HUDEP-2 (cell line): ENCODE measurements around the gene CD19.
"Not testable (repeated sequence)": the region's sequence is repeated elsewhere in the genome, so short reads cannot be mapped to it uniquely, and the experiment has no call there.

ENCODE experiments used
- DNase-seq, 76 experiments: peaks; one replicate each; lab custom pipeline; 2025; ENCODE audit not compliant: unreplicated experiment in 76 of 76; lab: John Stamatoyannopoulos, UW

The CD19 gene

DNA sequence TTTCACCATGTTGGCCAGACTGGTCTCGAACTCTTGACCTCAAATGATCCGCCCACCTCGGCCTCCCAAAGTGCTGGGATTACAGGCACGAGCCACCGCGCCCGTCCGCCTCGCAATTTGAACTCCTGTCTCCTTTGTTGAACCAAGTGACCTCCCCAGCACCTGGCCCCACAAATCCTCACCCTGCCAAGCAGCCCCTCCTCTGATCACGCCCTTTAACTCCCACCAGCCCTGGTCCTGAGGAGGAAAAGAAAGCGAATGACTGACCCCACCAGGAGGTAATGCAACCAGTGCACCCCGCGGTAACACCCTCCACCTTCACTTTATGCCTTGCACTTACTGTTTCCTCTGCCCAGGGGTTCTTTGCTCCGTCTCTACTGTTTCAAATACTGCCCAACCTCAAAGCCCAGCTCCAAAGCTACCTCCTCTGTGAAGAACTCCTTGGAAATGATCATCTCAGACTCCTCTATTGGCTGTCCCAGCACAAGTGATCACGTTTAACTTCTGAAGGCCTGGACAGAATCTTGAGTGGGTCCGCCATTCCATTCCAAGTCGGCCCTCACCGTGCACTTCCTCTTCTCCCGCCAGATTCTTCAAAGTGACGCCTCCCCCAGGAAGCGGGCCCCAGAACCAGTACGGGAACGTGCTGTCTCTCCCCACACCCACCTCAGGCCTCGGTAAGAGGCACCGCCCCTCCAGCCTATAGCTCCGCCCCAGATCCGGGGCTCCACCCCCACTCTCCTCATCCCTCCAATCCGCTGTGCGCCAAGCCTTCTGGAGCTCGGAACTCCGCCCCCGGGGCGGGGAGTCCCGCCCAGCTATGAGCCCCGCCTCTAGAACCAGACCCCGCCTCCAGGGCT is 4.4 kb downstream of the CD19 start:
- DNase-seq = peak in 75 of 76 experiments; percentile 9 to 95 (median 79)

DNA sequence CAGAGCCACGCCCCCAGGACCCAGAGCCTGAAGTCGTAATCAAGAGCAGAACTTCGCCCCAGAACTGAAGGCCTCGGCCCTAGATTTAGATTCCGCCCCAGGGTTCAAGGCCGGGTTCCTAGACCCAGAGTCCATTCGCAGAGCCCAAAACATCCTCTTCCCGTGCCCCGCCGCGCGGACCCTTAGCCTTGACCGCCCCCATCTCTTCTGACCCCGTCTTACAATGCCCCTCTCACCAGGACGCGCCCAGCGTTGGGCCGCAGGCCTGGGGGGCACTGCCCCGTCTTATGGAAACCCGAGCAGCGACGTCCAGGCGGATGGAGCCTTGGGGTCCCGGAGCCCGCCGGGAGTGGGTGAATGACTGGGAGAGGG is 5.0 kb downstream of the CD19 start:
- no peak for DNase-seq

GRCh38 chr16:28937222-28937876 is 5.6 kb downstream of the CD19 start:
- no peak for DNase-seq

GRCh38 chr16:28938721-28939120 is 7.0 kb downstream of the CD19 start:
- DNase-seq = no peak

GRCh38 chr16:28939825-28940224 is 8.1 kb downstream of the CD19 start:
- not testable (repeated sequence) for DNase-seq

DNA sequence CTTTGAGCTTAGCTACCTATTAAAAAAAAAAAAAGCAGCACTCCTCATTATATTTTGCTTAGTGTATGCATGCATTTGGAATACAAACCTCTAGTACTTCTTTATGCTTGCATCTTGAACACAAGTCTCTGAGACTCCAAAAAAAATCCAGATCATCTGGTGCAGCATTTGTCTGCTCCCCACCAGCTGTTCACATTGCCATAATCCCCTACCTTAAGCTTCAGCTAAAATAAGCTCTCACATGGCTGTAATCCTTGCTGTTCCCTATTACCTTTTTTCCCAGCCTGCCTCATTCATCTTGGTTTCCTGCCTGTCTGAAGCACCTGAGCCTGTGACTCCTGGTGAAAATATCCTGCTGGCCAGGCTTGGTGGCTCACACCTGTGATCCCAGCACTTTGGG is 11.5 kb downstream of the CD19 start:
- DNase-seq = no peak

DNA sequence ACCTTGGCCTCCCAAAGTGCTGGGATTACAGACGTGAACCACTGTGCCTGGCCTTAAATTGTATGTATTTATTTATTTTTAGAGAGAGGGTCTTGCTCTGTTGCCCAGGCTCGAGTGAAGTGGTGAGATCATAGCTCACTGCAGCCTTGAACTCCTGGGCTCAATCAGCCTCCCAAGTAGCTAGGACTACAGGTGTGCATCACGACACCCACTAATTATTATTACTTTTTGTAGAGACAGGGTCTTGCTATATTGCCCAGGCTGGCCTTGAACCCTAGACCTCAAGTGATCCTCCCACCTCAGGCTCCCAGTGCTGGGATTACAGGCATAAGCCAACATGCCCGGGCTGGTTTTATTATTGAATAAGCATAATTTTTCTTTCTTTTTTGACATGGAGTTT is 14.9 kb downstream of the CD19 start:
- no peak for DNase-seq

GRCh38 chr16:28950648-28951409 is 19.1 kb downstream of the CD19 start, which contains the start of gene NFATC2IP:
TSS of gene NFATC2IP (plus strand) at chr16:28950937. CDS start at chr16:28951012, 75 bp downstream.
- peak; percentile 53 to 100 (median 99) for DNase-seq

DNA sequence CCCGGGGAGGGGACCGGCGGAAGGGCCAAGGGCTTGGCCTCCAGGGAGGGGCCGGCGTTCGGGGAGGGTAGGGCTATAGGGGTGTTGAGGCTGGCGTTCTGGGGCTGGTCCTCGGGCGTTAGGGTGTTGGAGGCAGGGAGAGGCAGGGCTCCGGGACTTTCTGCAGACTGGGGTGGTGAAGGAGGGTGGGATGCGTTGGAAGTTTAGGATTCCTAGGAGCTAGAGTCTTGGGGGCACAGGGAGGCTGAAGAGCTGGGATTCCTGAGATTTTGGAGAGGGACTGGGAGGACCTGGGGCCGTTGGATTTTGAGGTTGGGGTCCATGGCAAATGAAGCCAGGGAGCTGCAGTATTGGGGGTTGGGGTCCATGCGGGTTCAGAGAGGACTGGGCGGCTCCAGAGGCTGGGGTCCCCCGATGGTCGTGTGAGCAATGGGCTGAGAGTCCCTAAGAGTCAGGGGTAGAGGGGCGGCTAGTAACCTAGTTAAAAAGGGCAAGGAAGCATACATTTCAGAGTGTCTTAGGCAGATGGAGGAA is 19.7 kb downstream of the CD19 start:
- DNase-seq = peak in 28 of 76 experiments; percentile 7 to 50 (median 30)

- no peak for DNase-seq
Observed at GRCh38 chr16:28958216-28958615, 26.4 kb downstream of the CD19 start.

DNA sequence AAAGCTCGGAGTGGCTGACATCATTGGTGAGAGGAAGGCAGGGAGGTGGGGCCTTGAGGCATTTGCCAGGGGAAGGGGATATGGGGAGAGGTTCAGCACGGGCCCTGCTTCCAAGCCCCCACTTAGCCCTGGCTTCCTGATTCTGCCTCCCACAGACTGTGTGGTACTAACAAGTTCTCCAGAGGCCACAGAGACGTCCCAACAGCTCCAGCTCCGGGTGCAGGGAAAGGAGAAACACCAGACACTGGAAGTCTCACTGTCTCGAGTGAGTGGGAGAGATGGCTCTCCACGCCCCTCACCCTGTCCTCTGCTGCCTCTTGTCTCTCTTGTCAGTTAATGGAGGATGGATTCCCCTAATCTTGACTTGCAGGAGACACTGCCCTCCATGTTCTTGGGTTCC is 27.1 kb downstream of the CD19 start:
- no peak for DNase-seq

- DNase-seq = no peak
Observed at GRCh38 chr16:28964072-28964471, 32.3 kb downstream of the CD19 start.

DNA sequence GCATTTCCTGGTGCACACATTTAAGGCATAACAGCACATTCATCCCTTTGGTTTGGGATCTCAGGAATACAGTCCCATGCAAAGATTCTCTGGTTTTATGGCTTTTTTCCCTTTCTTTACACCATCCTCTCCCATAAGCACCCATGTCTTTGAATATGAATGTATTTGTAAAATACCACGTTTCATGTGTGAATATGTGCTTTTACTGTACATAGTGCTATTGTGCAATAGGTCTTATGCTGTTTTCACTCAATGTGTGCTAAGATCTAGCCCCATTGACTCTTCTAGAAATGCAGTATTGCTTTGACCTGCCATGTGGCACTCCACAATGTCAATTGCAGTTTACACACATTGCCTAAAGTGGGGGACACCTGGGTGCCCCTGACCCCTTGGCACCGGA is 32.7 kb downstream of the CD19 start:
- no peak for DNase-seq

DNA sequence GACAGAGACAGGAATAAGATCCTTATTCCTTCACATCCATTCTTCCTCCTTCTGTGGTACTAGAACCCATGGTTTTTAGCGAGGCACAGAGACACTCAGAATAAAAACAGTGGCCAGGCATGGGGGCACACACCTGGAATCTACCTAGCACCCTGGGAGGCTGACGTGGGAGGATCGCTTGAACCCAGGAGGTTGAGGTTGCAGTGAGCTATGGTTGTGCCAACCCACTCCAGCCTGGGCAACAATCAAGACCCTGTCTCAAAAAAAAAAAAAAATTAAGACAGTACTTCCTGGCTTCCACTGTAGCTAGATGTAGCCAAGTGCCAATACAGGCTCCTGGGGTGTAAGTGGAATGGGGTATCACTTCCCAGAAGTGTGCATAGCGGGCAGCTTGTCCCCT is 35.4 kb downstream of the CD19 start:
- no peak for DNase-seq

DNA sequence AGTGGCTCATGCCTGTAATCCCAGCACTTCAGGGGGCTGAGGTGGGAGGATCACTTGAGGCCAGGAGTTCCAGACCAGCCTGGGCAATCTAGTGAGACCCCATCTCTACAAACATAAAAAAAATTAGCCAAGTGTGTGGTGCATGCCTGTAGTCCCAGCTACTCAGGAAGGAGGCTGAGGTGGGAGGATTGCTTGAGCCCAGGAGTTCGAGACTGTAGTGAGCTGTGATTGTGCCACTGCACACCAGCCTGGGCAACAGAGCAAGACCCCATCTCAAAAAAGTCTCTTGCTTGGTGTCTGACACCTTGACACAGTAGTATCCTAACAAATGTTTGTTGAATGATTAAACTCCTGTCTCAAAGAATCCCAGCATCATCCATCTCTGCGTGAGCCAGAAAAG is 37.9 kb downstream of the CD19 start:
- DNase-seq = not testable (repeated sequence)

GRCh38 chr16:28974007-28974436 is 42.3 kb downstream of the CD19 start:
- DNase-seq = peak in 17 of 76 experiments; percentile 1 to 34 (median 16)

- peak; percentile 27 to 96 (median 93) for DNase-seq
Observed at GRCh38 chr16:28974437-28975157, 42.8 kb downstream of the CD19 start, which contains the start of gene SPNS1. TSS of gene SPNS1 (plus strand) at chr16:28974778. CDS start at chr16:28975152, 374 bp downstream.

DNA sequence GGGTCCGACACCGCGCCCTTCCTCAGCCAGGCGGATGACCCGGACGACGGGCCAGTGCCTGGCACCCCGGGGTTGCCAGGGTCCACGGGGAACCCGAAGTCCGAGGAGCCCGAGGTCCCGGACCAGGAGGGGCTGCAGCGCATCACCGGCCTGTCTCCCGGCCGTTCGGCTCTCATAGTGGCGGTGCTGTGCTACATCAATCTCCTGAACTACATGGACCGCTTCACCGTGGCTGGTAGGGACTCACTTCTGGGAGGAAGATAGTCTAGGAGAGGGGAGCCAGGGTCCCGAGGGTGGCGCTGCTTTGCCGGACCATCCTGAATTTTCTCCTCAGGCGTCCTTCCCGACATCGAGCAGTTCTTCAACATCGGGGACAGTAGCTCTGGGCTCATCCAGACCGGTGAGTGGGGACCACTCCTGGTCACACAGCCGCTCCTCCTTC is 43.4 kb downstream of the CD19 start:
- peak in 1 of 76 experiments; percentile 7 for DNase-seq

DNA sequence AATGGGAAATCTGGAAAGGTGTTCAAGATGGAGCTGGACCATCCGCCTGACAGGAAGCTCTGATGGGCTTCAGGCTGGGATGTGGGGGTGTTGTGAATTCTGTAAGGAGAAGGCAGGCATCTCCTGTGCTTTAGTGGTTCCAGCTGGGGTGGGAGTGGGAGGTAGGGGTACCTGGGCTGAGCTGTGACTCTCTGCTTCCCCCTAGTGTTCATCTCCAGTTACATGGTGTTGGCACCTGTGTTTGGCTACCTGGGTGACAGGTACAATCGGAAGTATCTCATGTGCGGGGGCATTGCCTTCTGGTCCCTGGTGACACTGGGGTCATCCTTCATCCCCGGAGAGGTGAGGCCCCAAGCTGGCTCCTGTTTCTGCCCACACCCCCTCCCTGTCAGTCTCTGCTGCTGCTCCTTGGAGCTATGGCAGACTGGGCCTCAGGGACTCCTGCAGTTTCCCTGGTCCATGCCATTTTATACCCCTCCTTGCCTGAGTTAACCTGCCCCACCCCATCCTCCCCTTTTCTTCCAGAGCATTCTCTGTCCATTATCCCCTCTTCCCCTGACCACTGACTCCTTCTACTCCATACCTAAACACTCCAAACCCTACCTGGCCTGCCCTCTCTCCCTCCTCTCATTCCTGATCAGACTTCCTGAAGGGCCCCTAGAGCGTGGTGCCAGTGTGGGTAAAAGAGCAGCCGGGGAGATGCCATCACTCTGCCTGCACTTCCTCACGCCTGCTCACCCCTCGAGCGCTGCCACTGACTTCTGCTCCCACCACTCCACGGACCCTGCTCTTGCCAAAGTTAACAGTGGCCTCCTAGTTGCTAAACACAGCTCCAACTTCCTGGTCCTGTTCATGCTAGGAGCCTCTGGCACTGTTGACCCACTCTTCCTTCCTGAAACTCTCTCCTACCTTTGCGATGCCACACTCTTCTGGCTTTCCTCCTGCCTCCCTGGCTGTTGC is 46.2 kb downstream of the CD19 start:
- no peak for DNase-seq
